Measurements from ENCODE around the gene OR2F2.
A peak's percentile ranks its signal among the peaks of the same experiment; 100 is the strongest.

The OR2F2 gene, protein sequence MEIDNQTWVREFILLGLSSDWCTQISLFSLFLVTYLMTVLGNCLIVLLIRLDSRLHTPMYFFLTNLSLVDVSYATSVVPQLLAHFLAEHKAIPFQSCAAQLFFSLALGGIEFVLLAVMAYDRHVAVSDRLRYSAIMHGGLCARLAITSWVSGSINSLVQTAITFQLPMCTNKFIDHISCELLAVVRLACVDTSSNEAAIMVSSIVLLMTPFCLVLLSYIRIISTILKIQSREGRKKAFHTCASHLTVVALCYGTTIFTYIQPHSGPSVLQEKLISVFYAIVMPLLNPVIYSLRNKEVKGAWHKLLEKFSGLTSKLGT

DNA sequence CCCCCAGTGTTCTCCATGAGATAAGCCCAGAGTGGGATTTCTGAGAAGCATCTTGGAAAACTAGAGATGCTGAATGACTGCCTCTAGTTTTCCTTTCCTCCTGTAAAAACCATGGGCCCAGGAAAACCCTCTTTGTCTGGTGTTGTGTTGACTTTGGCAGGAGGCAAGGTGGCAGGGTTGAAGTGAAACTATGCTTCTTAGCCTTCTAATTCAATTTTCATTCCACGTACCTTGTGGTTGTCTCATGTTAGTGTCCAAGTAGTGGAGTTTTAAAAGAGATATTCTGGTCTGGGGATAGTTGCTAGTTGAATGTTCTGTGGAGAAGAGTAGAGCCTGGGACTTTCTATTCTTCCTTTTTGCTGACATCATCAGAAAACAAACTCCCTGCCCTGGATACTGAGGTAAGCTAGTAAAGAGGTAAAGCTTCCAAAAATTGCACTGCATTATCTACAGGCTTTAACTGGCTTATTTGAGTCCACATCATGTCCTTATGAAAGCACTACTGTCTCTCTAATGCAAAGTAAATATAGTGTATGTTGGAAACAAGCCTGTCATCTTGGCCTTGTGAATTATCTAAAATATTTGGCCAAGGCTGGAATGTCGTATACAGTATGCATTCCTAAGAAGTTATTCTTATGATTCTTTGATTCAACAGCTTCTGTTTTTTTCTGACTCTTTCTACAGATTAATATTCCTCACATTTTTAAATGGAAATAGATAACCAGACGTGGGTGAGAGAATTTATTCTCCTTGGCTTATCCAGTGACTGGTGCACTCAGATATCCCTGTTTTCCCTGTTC is at the start of gene OR2F2:
Gene OR2F2, plus strand, starts transcription at position 708 of the 800 bp plus-strand sequence. Its CDS starts 0 bp downstream, at position 708.
- Histone ChIP-seq H3K4me1 (ENCODE audit: control insufficient read depth, insufficient read depth, low read length) (peaks cover 5% of the 10 kb centered on the region), H3K36me3 (ENCODE audit: control insufficient read depth, insufficient read depth, low read length, severe bottlenecking) (no peaks in the 10 kb centered on the region), H3K9ac (ENCODE audit: low read length) (no peak within 1 kb of the TSS), H3K4me3 (ENCODE audit: low read length) (no peak within 1 kb of the TSS), H3K27me3 (replicated peaks; ENCODE audit: control insufficient read depth, insufficient read depth, low read length) (no peaks in the 10 kb centered on the region), H3K9me3 (ENCODE audit: control insufficient read depth, low read length) (no peaks in the 10 kb centered on the region)
- peak; percentile 77 for DNase-seq (ENCODE audit: low read depth)

DNA sequence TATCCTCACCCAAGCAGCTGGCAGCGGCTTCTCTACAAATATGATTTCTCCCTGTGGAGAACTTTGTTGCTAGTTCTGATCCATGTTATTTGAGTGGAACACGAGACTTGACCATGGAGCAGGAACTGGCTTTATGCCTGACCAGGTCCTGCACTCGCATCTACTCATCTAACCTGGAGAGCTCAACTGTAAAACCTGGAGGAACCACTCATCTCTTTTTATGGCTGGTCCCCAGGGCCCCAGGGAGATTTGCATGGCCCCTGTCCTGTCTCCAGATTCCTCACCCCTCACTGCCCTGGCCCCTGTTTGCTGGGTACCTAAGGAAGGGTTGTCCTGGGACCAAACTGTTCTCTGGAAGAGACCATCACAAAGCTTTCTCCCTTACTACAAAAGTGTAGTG is 49.1 kb upstream of the OR2F2 start:
- Histone ChIP-seq H3K9ac (ENCODE audit: low read length) (no peak overlapping the region), H3K9me3 (ENCODE audit: control insufficient read depth, low read length) (peaks cover 8% of the 10 kb centered on the region), H3K36me3 (ENCODE audit: control insufficient read depth, insufficient read depth, low read length, severe bottlenecking) (peaks cover 11% of the 10 kb centered on the region), H3K27me3 (replicated peaks; ENCODE audit: control insufficient read depth, insufficient read depth, low read length) (no peaks in the 10 kb centered on the region), H3K4me1 (ENCODE audit: control insufficient read depth, insufficient read depth, low read length) (peaks cover 12% of the 10 kb centered on the region), H3K4me3 (ENCODE audit: low read length) (no peak overlapping the region)
- DNase-seq (ENCODE audit: low read depth) = no peak

DNA sequence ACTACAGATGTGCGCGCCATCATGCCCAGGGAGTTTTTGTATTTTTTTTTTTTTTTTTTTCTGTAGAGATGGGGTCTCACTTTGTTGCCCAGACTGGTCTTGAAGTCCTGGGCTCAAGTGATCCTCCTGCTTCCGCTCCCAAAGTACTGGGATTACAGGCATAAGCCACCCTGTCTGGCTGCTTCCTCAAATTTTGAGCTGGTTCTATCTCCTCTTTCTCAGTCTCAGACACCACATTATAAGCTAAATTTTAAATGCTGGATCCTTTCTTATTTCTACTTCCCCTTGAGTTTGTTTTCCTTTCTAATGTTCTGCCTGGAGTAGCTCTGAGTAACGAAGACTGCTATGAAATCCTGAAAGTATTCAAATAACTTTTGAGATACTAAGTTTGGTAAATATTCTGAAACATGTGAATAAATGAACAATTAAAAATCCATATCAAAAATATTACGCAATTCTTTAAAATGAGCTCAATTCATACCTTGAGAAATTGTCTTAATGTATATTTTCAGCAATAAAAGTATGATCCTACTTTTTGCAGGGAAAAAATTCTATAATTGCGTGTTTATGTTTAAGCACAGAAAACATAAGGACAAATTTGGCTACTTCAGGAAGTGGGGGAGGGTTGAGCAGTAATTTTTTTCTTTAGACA is 48.1 kb upstream of the OR2F2 start:
- H3K9ac ChIP-seq (ENCODE audit: low read length) = no peak overlapping the region
- peaks cover 8% of the 10 kb centered on the region for H3K9me3 ChIP-seq (ENCODE audit: control insufficient read depth, low read length)
- no peaks in the 10 kb centered on the region for H3K27me3 ChIP-seq (replicated peaks; ENCODE audit: control insufficient read depth, insufficient read depth, low read length)
- no peak overlapping the region for H3K4me3 ChIP-seq (ENCODE audit: low read length)
- peaks cover 11% of the 10 kb centered on the region for H3K36me3 ChIP-seq (ENCODE audit: control insufficient read depth, insufficient read depth, low read length, severe bottlenecking)
- peaks cover 7% of the 10 kb centered on the region for H3K4me1 ChIP-seq (ENCODE audit: control insufficient read depth, insufficient read depth, low read length)
- DNase-seq (ENCODE audit: low read depth) = peak; percentile 30

DNA sequence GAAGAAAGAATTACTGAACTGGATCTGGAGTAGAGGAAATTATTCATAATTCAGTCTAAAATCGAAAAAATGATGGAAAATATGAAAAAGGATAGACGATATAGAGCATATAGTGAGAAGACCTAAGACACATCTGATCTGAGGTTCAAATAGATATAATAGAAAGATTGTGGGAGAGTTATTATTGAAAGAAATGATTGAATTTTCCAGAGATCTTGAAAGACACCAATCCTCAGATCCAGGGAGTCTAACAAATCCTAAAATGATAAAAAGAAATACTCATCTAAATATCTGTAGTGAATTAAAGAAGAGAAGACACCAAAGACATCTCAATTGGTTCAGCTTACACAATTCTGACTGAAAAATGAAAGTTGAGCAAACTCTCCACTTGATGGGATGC is 46.0 kb upstream of the OR2F2 start:
- Histone ChIP-seq H3K9me3 (ENCODE audit: control insufficient read depth, low read length) (peaks cover 17% of the 10 kb centered on the region), H3K36me3 (ENCODE audit: control insufficient read depth, insufficient read depth, low read length, severe bottlenecking) (peaks cover 11% of the 10 kb centered on the region), H3K27me3 (replicated peaks; ENCODE audit: control insufficient read depth, insufficient read depth, low read length) (no peaks in the 10 kb centered on the region)

DNA sequence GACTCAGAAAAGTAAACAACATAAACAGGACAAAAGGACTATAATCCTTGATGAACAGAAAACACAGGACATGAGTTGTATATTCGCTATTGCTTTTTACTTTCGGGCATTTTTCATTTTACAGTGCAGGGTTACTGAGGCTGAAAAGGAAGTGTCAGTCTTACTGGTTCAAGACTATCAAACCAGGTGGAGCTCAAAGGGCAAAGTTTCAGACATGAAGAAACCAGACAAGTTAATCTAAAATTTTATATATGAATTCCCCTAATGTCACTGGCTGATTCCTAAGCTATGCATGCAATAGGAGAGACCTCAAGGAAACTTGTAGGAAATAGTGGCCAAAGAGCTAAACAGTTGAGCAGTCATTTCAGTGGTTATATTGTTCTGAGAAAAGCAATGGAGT is 44.5 kb upstream of the OR2F2 start:
- Histone ChIP-seq H3K27me3 (replicated peaks; ENCODE audit: control insufficient read depth, insufficient read depth, low read length) (no peaks in the 10 kb centered on the region), H3K36me3 (ENCODE audit: control insufficient read depth, insufficient read depth, low read length, severe bottlenecking) (peaks cover 11% of the 10 kb centered on the region)

More for the DNA sequence above, 46.0 kb upstream of the OR2F2 start:
- Histone ChIP-seq H3K4me3 (ENCODE audit: low read length) (no peak overlapping the region), H3K4me1 (ENCODE audit: control insufficient read depth, insufficient read depth, low read length) (peaks cover 7% of the 10 kb centered on the region), H3K9ac (ENCODE audit: low read length) (no peak overlapping the region)
- DNase-seq (ENCODE audit: low read depth) = no peak

DNA sequence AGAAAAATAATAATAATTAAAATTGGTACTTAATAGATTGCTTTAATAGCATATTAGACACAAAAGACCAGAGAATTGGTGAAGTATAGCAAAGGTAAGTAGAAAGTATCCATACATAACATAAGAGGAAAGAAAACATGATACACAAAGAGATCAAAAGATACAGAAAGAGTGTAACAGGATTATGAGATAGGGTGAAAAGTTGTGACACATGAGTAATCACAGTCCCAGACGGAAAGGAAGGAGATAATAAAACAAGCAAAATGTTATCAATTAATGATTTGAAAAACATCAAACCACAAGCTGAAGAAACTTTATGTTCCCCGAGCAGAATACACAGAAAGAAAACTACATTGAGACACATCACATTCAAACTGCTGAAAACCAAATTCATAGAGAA is 43.6 kb upstream of the OR2F2 start:
- no peak overlapping the region for H3K4me3 ChIP-seq (ENCODE audit: low read length)

More for the DNA sequence above, 44.5 kb upstream of the OR2F2 start:
- Histone ChIP-seq H3K4me1 (ENCODE audit: control insufficient read depth, insufficient read depth, low read length) (no peaks in the 10 kb centered on the region), H3K9ac (ENCODE audit: low read length) (no peak overlapping the region), H3K9me3 (ENCODE audit: control insufficient read depth, low read length) (peaks cover 17% of the 10 kb centered on the region), H3K4me3 (ENCODE audit: low read length) (no peak overlapping the region)
- DNase-seq (ENCODE audit: low read depth) = no peak

DNA sequence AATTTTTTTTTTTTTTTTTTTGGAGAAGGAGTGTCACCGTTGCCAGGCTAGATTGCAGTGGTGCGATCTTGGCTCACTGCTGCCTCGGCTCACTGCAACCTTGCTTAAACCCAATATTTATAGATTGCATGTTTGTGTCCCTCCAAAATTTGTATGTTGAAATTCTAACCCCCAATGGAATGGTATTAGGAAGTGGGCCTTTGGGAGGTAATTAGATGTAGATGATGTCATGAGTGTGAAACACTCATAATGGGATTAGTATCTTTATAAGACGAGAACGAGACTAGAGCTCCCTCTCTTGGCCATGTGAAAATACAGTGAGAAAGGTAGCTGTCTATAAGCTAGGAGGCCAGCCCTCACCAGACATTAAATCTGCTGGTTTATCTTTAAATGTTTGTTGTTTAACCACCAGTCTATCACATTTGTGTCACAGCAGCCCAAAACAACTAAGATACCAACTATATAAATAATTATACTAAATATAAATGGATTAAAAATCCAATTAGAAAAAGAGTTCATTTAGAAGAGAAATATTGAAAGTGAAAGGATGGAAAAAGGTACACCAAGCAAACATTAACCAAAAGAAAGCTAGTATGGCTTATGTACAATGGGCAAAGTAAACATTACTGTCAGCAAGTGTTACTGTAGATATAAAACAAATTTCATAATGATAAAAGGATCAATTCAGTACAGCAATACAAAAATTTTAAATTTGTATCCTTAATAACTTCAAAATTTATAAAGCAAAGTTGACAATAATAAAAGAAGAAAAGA is 42.3 kb upstream of the OR2F2 start:
- Histone ChIP-seq H3K27me3 (replicated peaks; ENCODE audit: control insufficient read depth, insufficient read depth, low read length) (no peaks in the 10 kb centered on the region), H3K4me1 (ENCODE audit: control insufficient read depth, insufficient read depth, low read length) (no peaks in the 10 kb centered on the region), H3K9me3 (ENCODE audit: control insufficient read depth, low read length) (peaks cover 17% of the 10 kb centered on the region), H3K36me3 (ENCODE audit: control insufficient read depth, insufficient read depth, low read length, severe bottlenecking) (peaks cover 11% of the 10 kb centered on the region), H3K4me3 (ENCODE audit: low read length) (peak overlapping the region; percentile 22), H3K9ac (ENCODE audit: low read length) (no peak overlapping the region)
- no peak for DNase-seq (ENCODE audit: low read depth)

More for the DNA sequence above, 43.6 kb upstream of the OR2F2 start:
- Histone ChIP-seq H3K4me1 (ENCODE audit: control insufficient read depth, insufficient read depth, low read length) (no peaks in the 10 kb centered on the region), H3K9me3 (ENCODE audit: control insufficient read depth, low read length) (peaks cover 17% of the 10 kb centered on the region), H3K27me3 (replicated peaks; ENCODE audit: control insufficient read depth, insufficient read depth, low read length) (no peaks in the 10 kb centered on the region), H3K36me3 (ENCODE audit: control insufficient read depth, insufficient read depth, low read length, severe bottlenecking) (peaks cover 11% of the 10 kb centered on the region), H3K9ac (ENCODE audit: low read length) (no peak overlapping the region)
- no peak for DNase-seq (ENCODE audit: low read depth)

DNA sequence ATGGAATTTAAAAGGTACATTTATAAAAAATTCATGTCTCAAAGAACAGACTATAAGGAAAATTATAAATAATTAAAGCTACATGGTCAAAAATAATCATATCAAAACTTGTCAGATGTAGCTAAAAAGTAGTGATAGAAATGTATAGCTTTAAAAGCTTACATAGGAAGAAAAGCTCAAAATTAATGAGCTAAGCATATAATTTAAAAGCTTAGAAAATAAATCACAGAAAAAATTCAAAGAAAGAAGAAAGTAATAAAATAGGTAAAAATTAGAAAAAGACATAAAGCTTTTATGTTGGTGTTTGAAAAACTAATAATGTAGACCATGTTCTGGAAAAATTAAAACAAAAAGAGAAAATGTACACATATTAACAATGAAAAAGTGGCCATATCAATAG is 38.4 kb upstream of the OR2F2 start:
- peaks cover 9% of the 10 kb centered on the region for H3K9me3 ChIP-seq (ENCODE audit: control insufficient read depth, low read length)
- no peak overlapping the region for H3K4me3 ChIP-seq (ENCODE audit: low read length)
- H3K9ac ChIP-seq (ENCODE audit: low read length) = no peak overlapping the region

DNA sequence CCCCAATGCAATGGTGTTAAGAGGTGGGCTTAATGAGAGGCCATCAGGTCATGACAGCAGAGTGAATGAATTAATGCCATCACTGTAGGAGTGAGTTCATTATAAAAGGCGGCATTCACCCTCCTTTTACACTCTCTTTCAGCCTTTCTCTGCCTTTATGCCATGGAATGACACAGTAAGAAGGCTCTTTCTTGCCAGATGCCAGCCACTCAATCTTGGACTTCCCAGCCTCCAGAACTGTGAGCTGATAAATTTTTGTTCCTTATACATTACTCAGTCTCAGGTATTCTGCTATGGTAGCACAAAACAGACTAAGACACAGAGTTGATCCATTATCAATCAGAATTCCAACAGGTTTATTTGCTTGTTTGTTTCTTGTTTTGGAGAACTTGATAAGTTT is 36.2 kb upstream of the OR2F2 start:
- no peaks in the 10 kb centered on the region for H3K9me3 ChIP-seq (ENCODE audit: control insufficient read depth, low read length)
- no peak for DNase-seq (ENCODE audit: low read depth)
- H3K4me3 ChIP-seq (ENCODE audit: low read length) = no peak overlapping the region
- no peaks in the 10 kb centered on the region for H3K36me3 ChIP-seq (ENCODE audit: control insufficient read depth, insufficient read depth, low read length, severe bottlenecking)
- H3K4me1 ChIP-seq (ENCODE audit: control insufficient read depth, insufficient read depth, low read length) = peaks cover 16% of the 10 kb centered on the region
- no peaks in the 10 kb centered on the region for H3K27me3 ChIP-seq (replicated peaks; ENCODE audit: control insufficient read depth, insufficient read depth, low read length)
- H3K9ac ChIP-seq (ENCODE audit: low read length) = no peak overlapping the region

More for the DNA sequence above, 38.4 kb upstream of the OR2F2 start:
- no peak for DNase-seq (ENCODE audit: low read depth)
- Histone ChIP-seq H3K4me1 (ENCODE audit: control insufficient read depth, insufficient read depth, low read length) (peaks cover 16% of the 10 kb centered on the region), H3K36me3 (ENCODE audit: control insufficient read depth, insufficient read depth, low read length, severe bottlenecking) (no peaks in the 10 kb centered on the region), H3K27me3 (replicated peaks; ENCODE audit: control insufficient read depth, insufficient read depth, low read length) (no peaks in the 10 kb centered on the region)

DNA sequence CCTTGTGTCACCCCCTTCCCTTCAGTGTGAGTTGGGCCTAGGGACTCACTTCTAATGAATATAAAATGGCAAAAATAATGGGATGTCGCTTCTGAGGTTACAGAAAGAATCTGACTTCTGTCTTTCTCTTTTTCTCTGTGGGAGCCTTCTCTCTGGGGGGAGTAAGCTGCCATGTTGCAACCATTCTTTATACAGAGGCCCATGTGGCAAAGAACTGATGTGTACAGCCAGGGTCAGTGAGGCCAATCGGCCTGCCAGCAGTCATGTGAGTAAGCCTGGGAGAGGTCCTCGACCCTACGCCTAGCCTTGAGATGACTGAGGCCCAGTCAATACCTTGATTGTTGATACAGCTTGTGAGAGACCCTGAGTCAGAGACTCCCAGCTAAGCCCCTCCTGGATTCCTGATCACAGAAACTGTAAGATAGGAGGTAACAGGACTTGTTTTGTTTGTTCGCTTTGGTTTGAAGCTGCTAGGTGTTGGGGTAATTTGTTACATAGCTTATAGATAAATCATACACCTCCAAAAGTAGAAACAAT is 34.7 kb upstream of the OR2F2 start:
- Histone ChIP-seq H3K27me3 (replicated peaks; ENCODE audit: control insufficient read depth, insufficient read depth, low read length) (no peaks in the 10 kb centered on the region), H3K4me3 (ENCODE audit: low read length) (peak overlapping the region; percentile 95), H3K9ac (ENCODE audit: low read length) (no peak overlapping the region), H3K36me3 (ENCODE audit: control insufficient read depth, insufficient read depth, low read length, severe bottlenecking) (no peaks in the 10 kb centered on the region), H3K9me3 (ENCODE audit: control insufficient read depth, low read length) (no peaks in the 10 kb centered on the region), H3K4me1 (ENCODE audit: control insufficient read depth, insufficient read depth, low read length) (peaks cover 19% of the 10 kb centered on the region)
- DNase-seq (ENCODE audit: low read depth) = peak; percentile 44

All from adipocyte (in vitro differentiated cells).